K562 (cell line): ENCODE measurements around the gene ANKS3. TPM values are rescaled to one million over a fixed set of nuclear protein-coding genes. Genes with fewer than 3 reads are reported as not detected.

Experiments used
- ARHGAP35 ChIP-seq: fragments of 450-650 bp; IDR thresholded peaks from 2 replicates; pipeline ENCODE4 v1.6.1; 2018; ENCODE audit not compliant: partially characterized antibody
- KLF16 ChIP-seq: IDR thresholded peaks from 2 replicates; pipeline ENCODE4 v1.6.1; 2016; ENCODE audit warnings: antibody characterized with exemption
- polyA plus RNA-seq, 8 experiments: library from polyadenylated mRNA; depleted of rRNA in 4 of 8; stranded (reverse) in 5 of 8; unstranded in 3 of 8; fragments of >200 nt; fragmentation: Nextera tagmentation in 2 of 8; fragmentation: Illumina TruSeq in 1 of 8; extraction: Ambion mirVana in 2 of 8; extraction: Trizol in 1 of 8; gene quantifications; 2 replicates each; pipeline versions ENCODE4 v1.2.1 to v1.2.3, GENCODE V29; 2011 to 2014; ENCODE audit warnings: inconsistent platforms in 1 of 8, missing spikeins in 1 of 8
- total RNA-seq, 7 experiments: library from RNA; depleted of rRNA in 6 of 7; stranded (reverse); fragments of >200 nt in 6 of 7; fragmentation: Illumina TruSeq in 2 of 7; extraction: Trizol in 2 of 7; gene quantifications; 2 replicates each; pipeline versions ENCODE4 v1.2.1 to v1.2.3, GENCODE V29; 2011 to 2021; ENCODE audit warnings: low replicate concordance in 1 of 7
- TF ChIP-seq, protein P1 (sequence below), 2 experiments: fragments of 450-650 bp; formaldehyde crosslinking in 1 of 2; IDR thresholded peaks; 2 replicates each; pipeline versions ENCODE4 v1.4.0 to v1.6.1; 2014 to 2020; ENCODE audit warnings: mild to moderate bottlenecking in 2 of 2, borderline replicate concordance in 1 of 2, low read depth in 1 of 2

ANKS3 gene
- total and polyA plus RNA-seq, 9 of the 15 experiments (the other 6 are each of a cell fraction or from before 2014, with no cell fraction given): 0.43 to 25.7 (median 14.8) TPM

DNA sequence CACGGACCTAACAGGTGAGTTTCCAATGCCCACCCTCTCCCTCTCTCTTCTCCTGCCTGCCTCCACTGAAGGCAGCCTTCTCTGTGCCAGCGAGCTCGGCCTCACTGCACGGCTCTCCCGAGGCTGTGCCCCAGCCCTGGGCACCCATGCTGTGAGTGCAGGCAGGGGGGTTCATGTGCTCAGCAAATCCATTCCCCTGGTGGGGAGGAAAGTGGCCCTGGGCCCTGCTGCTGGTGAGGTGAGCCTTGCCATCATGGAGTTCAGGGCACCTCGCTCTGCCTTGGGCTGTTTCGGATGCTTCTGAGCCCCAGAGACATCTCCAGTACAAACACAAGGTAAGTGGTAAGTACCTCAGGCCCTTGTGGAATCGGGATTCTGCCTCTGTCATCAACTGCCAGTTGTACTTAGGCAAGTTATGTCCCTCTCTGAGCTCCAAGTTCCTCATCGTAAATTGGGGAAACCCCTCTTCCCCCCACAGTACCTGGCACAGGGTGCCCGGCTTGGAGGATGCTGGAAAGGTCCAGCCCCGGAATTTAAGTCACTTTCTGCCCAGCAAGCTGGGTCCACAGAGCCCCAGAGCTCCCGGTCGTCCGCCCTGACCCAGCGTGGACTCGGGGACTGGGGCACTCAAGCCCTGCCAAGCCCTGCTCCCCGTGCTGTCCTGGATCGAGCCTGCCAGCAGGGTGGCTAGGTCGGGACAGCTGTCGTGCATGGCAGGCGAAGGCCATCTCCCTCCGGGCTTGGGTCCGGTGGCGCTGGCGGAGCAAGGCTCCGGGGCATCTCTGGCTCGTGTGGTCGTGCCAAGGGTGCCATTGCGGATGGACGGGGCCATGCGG lies 41.4 kb downstream of the ANKS3 start (continued):
- TF ChIP-seq, protein P1, sequence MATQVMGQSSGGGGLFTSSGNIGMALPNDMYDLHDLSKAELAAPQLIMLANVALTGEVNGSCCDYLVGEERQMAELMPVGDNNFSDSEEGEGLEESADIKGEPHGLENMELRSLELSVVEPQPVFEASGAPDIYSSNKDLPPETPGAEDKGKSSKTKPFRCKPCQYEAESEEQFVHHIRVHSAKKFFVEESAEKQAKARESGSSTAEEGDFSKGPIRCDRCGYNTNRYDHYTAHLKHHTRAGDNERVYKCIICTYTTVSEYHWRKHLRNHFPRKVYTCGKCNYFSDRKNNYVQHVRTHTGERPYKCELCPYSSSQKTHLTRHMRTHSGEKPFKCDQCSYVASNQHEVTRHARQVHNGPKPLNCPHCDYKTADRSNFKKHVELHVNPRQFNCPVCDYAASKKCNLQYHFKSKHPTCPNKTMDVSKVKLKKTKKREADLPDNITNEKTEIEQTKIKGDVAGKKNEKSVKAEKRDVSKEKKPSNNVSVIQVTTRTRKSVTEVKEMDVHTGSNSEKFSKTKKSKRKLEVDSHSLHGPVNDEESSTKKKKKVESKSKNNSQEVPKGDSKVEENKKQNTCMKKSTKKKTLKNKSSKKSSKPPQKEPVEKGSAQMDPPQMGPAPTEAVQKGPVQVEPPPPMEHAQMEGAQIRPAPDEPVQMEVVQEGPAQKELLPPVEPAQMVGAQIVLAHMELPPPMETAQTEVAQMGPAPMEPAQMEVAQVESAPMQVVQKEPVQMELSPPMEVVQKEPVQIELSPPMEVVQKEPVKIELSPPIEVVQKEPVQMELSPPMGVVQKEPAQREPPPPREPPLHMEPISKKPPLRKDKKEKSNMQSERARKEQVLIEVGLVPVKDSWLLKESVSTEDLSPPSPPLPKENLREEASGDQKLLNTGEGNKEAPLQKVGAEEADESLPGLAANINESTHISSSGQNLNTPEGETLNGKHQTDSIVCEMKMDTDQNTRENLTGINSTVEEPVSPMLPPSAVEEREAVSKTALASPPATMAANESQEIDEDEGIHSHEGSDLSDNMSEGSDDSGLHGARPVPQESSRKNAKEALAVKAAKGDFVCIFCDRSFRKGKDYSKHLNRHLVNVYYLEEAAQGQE (IDR thresholded peaks at IDR 0.05; ENCODE audit: borderline replicate concordance): no peak
- TF ChIP-seq, protein P1 (CRISPR knock-in tag; IDR thresholded peaks at IDR 0.05; ENCODE audit: low read depth): 0 out of 2 replicates have a peak, but pooled peaks have one; percentile 21
- no peak for TF ChIP-seq ARHGAP35
- 0 out of 2 replicates have a peak, but pooled peaks have one; percentile 7 for TF ChIP-seq KLF16
